K562 (cell line): Measurements from ENCODE around the gene MAP10. TPM values are rescaled to one million over a fixed set of nuclear protein-coding genes. Genes with fewer than 3 reads are reported as not detected.

Source experiments
- ATF3 ChIP-seq, 2 experiments: fragments of 450-650 bp in 1 of 2; sonication (generic) in 1 of 2; formaldehyde crosslinking in 1 of 2; IDR thresholded peaks in 1 of 2; conservative IDR thresholded peaks in 1 of 2; 2 replicates each; pipeline versions ENCODE4 v1.6.1 to v1.8.1; 2016 to 2023; ENCODE audit warnings: mild to moderate bottlenecking in 2 of 2, moderate library complexity in 2 of 2, inconsistent platforms in 1 of 2, missing genetic modification reagents in 1 of 2
- BACH1 ChIP-seq: fragments of 200-800 bp; sonication (Bioruptor generic); IDR thresholded peaks from 2 replicates; pipeline ENCODE4 v1.6.1; 2016; ENCODE audit warnings: missing genetic modification characterization, missing compliant biosample characterization
- DLX4 ChIP-seq: fragments of 250-450 bp; sonication (Bioruptor Pico); IDR thresholded peaks from 2 replicates; pipeline ENCODE4 v1.6.1; 2021; ENCODE audit warnings: mild to moderate bottlenecking
- DMBX1 ChIP-seq: fragments of 250-450 bp; sonication (Bioruptor Pico); IDR thresholded peaks from 2 replicates; pipeline ENCODE4 v1.8.0; 2022; ENCODE audit warnings: inconsistent platforms, mild to moderate bottlenecking, moderate library complexity, borderline replicate concordance
- JUND ChIP-seq, 2 experiments: IDR thresholded peaks; 2 replicates in 1 of 2; 3 replicates in 1 of 2; pipeline ENCODE4 v1.6.1; 2011; ENCODE audit warnings: borderline replicate concordance in 2 of 2, low read depth in 2 of 2, low read length in 2 of 2, improper control_type of control experiment in 1 of 2, missing biosample characterization in 1 of 2, missing genetic modification characterization in 1 of 2, missing genetic modification reagents in 1 of 2
- MTA2 ChIP-seq: fragments of 450-650 bp; IDR thresholded peaks from 2 replicates; pipeline ENCODE4 v1.6.1; 2016; ENCODE audit warnings: low read depth
- NEUROD1 ChIP-seq: fragments of 150-350 bp; IDR thresholded peaks from 2 replicates; pipeline ENCODE4 v1.6.1; 2014; ENCODE audit warnings: borderline replicate concordance, low read length, low read depth; ENCODE audit not compliant: partially characterized antibody
- NFXL1 ChIP-seq: fragments of 450-650 bp; formaldehyde crosslinking; IDR thresholded peaks from 2 replicates; pipeline ENCODE4 v1.4.0; 2021; ENCODE audit warnings: mild to moderate bottlenecking
- RUNX1 ChIP-seq: sonication (generic); IDR thresholded peaks from 2 replicates; pipeline ENCODE4 v1.6.1; 2016; ENCODE audit warnings: antibody characterized with exemption, low read depth
- SAFB2 ChIP-seq: fragments of 200-400 bp; formaldehyde crosslinking; IDR thresholded peaks from 2 replicates; pipeline ENCODE4 v1.6.1; 2018; ENCODE audit warnings: borderline replicate concordance, low read length, low read depth, moderate library complexity; ENCODE audit not compliant: severe bottlenecking
- ZNF507 ChIP-seq: conservative IDR thresholded peaks from 2 replicates; pipeline ENCODE4 v1.6.1; 2017; ENCODE audit warnings: missing genetic modification characterization, missing compliant biosample characterization
- polyA plus RNA-seq, 8 experiments: library from polyadenylated mRNA; depleted of rRNA in 4 of 8; stranded (reverse) in 5 of 8; unstranded in 3 of 8; fragments of >200 nt; fragmentation: Nextera tagmentation in 2 of 8; fragmentation: Illumina TruSeq in 1 of 8; extraction: Ambion mirVana in 2 of 8; extraction: Trizol in 1 of 8; gene quantifications; 2 replicates each; pipeline versions ENCODE4 v1.2.1 to v1.2.3, GENCODE V29; 2011 to 2014; ENCODE audit warnings: inconsistent platforms in 1 of 8, missing spikeins in 1 of 8
- total RNA-seq, 7 experiments: library from RNA; depleted of rRNA in 6 of 7; stranded (reverse); fragments of >200 nt in 6 of 7; fragmentation: Illumina TruSeq in 2 of 7; extraction: Trizol in 2 of 7; gene quantifications; 2 replicates each; pipeline versions ENCODE4 v1.2.1 to v1.2.3, GENCODE V29; 2011 to 2021; ENCODE audit warnings: low replicate concordance in 1 of 7
- TF ChIP-seq, protein P1 (sequence below): sonication (generic); formaldehyde crosslinking; IDR thresholded peaks from 2 replicates; pipeline ENCODE4 v1.8.0; 2022; ENCODE audit warnings: mild to moderate bottlenecking, missing genetic modification reagents, borderline replicate concordance
- TF ChIP-seq, protein P2 (sequence below): fragments of 250-450 bp; sonication (Bioruptor Pico); IDR thresholded peaks from 2 replicates; pipeline ENCODE4 v1.5.0; 2021
- TF ChIP-seq, protein P3 (sequence below): IDR thresholded peaks from 3 replicates; pipeline ENCODE4 v1.6.1; 2011; ENCODE audit warnings: borderline replicate concordance, mild to moderate bottlenecking, moderate library complexity; ENCODE audit not compliant: insufficient read length; ENCODE audit errors: extremely low read depth
- TF ChIP-seq, protein P4 (sequence below): sonication (generic); formaldehyde crosslinking; IDR thresholded peaks from 2 replicates; pipeline ENCODE4 v1.8.1; 2023; ENCODE audit warnings: mild to moderate bottlenecking, missing genetic modification reagents, moderate library complexity

MAP10 gene
- total and polyA plus RNA-seq, 9 of the 15 experiments (the other 6 are each of a cell fraction or from before 2014, with no cell fraction given) = 0.11 to 0.98 (median 0.69) TPM

- TF ChIP-seq ATF3 (IDR thresholded peaks at IDR 0.05) = peak; percentile 30; the same call in 1 of the 2 replicates
- TF ChIP-seq ATF3 (CRISPR knock-in tag; conservative IDR thresholded peaks at IDR 0.05) = no peak
- TF ChIP-seq NFXL1 (CRISPR knock-in tag) = no peak
- TF ChIP-seq, protein P1, sequence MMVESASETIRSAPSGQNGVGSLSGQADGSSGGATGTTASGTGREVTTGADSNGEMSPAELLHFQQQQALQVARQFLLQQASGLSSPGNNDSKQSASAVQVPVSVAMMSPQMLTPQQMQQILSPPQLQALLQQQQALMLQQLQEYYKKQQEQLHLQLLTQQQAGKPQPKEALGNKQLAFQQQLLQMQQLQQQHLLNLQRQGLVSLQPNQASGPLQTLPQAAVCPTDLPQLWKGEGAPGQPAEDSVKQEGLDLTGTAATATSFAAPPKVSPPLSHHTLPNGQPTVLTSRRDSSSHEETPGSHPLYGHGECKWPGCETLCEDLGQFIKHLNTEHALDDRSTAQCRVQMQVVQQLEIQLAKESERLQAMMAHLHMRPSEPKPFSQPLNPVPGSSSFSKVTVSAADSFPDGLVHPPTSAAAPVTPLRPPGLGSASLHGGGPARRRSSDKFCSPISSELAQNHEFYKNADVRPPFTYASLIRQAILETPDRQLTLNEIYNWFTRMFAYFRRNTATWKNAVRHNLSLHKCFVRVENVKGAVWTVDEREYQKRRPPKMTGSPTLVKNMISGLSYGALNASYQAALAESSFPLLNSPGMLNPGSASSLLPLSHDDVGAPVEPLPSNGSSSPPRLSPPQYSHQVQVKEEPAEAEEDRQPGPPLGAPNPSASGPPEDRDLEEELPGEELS = no peak
- no peak for TF ChIP-seq JUND (IDR thresholded peaks at IDR 0.05; ENCODE audit: borderline replicate concordance, low read depth, low read length)
- TF ChIP-seq JUND (tag; IDR thresholded peaks at IDR 0.05; ENCODE audit: borderline replicate concordance, low read depth, low read length) = peak; percentile 47; the same call in 2 of the 3 replicates
- TF ChIP-seq, protein P2, sequence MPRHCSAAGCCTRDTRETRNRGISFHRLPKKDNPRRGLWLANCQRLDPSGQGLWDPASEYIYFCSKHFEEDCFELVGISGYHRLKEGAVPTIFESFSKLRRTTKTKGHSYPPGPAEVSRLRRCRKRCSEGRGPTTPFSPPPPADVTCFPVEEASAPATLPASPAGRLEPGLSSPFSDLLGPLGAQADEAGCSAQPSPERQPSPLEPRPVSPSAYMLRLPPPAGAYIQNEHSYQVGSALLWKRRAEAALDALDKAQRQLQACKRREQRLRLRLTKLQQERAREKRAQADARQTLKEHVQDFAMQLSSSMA (CRISPR knock-in tag) = no peak
- no peak for TF ChIP-seq MTA2
- TF ChIP-seq, protein P3, sequence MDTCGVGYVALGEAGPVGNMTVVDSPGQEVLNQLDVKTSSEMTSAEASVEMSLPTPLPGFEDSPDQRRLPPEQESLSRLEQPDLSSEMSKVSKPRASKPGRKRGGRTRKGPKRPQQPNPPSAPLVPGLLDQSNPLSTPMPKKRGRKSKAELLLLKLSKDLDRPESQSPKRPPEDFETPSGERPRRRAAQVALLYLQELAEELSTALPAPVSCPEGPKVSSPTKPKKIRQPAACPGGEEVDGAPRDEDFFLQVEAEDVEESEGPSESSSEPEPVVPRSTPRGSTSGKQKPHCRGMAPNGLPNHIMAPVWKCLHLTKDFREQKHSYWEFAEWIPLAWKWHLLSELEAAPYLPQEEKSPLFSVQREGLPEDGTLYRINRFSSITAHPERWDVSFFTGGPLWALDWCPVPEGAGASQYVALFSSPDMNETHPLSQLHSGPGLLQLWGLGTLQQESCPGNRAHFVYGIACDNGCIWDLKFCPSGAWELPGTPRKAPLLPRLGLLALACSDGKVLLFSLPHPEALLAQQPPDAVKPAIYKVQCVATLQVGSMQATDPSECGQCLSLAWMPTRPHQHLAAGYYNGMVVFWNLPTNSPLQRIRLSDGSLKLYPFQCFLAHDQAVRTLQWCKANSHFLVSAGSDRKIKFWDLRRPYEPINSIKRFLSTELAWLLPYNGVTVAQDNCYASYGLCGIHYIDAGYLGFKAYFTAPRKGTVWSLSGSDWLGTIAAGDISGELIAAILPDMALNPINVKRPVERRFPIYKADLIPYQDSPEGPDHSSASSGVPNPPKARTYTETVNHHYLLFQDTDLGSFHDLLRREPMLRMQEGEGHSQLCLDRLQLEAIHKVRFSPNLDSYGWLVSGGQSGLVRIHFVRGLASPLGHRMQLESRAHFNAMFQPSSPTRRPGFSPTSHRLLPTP = no peak
- TF ChIP-seq RUNX1 = no peak
- TF ChIP-seq NEUROD1 = no peak
- TF ChIP-seq, protein P4, sequence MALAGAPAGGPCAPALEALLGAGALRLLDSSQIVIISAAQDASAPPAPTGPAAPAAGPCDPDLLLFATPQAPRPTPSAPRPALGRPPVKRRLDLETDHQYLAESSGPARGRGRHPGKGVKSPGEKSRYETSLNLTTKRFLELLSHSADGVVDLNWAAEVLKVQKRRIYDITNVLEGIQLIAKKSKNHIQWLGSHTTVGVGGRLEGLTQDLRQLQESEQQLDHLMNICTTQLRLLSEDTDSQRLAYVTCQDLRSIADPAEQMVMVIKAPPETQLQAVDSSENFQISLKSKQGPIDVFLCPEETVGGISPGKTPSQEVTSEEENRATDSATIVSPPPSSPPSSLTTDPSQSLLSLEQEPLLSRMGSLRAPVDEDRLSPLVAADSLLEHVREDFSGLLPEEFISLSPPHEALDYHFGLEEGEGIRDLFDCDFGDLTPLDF (CRISPR knock-in tag) = no peak
- no peak for TF ChIP-seq DMBX1 (CRISPR knock-in tag)
- TF ChIP-seq BACH1 (tag) = no peak
- no peak for TF ChIP-seq ZNF507 (tag)
- no peak for TF ChIP-seq SAFB2
- TF ChIP-seq DLX4 (CRISPR knock-in tag) = no peak
Measured at GRCh38 chr1:232767305-232768074, 37.7 kb upstream of the MAP10 start (continued).
